NCI-H2081 treated with DMSO at 0.1 percent for 48 hours (cell line): ENCODE measurements around the gene EXOC6.

ENCODE experiments used
- DNase-seq: peaks from one replicate; lab custom pipeline; 2025; lab: John Stamatoyannopoulos, UW

Gene EXOC6, protein sequence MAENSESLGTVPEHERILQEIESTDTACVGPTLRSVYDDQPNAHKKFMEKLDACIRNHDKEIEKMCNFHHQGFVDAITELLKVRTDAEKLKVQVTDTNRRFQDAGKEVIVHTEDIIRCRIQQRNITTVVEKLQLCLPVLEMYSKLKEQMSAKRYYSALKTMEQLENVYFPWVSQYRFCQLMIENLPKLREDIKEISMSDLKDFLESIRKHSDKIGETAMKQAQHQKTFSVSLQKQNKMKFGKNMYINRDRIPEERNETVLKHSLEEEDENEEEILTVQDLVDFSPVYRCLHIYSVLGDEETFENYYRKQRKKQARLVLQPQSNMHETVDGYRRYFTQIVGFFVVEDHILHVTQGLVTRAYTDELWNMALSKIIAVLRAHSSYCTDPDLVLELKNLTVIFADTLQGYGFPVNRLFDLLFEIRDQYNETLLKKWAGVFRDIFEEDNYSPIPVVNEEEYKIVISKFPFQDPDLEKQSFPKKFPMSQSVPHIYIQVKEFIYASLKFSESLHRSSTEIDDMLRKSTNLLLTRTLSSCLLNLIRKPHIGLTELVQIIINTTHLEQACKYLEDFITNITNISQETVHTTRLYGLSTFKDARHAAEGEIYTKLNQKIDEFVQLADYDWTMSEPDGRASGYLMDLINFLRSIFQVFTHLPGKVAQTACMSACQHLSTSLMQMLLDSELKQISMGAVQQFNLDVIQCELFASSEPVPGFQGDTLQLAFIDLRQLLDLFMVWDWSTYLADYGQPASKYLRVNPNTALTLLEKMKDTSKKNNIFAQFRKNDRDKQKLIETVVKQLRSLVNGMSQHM

DNA sequence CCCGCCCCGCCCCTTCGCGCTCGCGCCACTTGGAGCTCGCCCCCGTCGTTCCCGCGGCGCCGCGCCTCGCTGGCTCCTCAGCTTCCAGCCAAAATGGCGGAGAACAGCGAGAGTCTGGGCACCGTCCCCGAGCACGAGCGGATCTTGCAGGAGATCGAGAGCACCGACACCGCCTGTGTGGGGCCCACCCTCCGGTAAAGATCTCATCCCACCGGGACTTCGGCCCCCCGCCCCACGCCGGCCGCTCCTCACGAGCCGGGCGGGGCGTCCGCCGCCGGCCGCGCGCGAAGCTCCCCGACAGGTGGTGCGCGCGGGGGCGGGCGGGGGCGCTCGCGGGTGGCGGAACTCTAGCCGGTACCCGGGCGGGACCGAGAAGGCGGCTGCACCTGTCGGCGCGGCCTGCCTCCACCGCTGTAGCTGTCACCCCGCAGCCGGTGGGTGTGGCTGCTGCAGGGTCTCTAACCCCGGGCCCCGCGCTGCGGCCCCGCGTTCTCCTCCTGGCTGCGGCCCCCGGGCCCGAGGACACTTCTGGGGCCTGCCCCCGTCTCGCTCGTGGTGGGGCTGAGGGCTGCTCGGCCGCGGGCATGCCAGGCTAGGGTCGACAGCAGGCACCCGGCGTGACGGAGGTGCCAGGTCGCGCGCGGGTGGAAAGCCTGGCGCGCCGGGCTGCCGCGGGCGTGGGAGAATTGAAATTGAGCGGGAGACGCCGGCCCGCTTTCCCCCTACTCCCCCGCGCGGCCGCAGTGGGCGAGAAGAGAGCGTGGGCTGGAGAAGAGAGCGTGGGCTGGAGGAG, at the start of gene EXOC6:
EXOC6 (plus strand) TSS at position 80 of the 793 bp plus-strand sequence; CDS start at position 94, 14 bp downstream.
- peak; percentile 28 for DNase-seq

GRCh38 chr10:92799568-92799967, 48.8 kb upstream of the EXOC6 start:
- no peak for DNase-seq

GRCh38 chr10:92800134-92800733, 48.1 kb upstream of the EXOC6 start:
- DNase-seq: no peak

DNA sequence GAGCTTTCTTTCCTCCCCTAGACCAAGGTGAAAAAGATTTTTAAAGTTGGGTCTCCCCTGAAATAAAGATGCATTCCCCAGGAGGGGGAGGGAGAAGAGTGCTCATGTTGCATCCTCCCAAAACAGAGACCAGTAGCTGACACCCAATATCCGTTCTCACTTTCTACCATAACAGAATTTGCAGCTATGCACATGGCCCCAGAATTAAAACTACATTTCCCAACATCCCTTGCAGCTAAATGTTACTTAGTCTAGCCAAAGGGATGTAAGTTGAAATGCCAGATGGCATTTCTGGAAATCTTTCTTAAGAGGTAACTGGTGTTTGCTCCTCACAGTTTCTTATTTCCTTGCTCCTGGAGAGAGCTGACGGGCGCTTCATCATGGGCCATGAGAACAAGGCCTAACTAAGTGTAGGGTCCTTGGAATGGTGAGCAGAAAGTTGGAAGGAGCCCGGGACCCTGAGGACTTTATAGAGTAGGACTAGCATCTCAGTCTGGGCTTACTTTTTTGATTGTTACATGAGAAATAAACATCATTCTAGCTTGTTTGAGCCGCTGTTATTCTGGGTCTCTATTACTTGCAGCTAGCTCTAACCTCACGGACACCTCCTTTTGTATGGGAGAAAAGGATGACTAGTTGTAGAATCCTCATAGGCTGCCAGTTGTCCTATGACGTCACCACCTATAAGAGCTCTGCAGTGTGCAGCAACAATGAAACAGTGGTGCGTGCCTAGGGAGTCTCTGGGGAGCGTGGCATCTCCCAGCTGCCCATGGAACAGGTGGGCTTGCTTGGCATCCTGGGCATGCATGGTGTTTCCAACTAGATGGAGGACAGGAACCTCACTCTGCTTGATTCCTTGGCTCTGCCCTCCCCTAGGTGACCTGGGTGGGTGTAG, 46.1 kb upstream of the EXOC6 start:
- DNase-seq: no peak

GRCh38 chr10:92809840-92810239, 38.5 kb upstream of the EXOC6 start:
- no peak for DNase-seq

DNA sequence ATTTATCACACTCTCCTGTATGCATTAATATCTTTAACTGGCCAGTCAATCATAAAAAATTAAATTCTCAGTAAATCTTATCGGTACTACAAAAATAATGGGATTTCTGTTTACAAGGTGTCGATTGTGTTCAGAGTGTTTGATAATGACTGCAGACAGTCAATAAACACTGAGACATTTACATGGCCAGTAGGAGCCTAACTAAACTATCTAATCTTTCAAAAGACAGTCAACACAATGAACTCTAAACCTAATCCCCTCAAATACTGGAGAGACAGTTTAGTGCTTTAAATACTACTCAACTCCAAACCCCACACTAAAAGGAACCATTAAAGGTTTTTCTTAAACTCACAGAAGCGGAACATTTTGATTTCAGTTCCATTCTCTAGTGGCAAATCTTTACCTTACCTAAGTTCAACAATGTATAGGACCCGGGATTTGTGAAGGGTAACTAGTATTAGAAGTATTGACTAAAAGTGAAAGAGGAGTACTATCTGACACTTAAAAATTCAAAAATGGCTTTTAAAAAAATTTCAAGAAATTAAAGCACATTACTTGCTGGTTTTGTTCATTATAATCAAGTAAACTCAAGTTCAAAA, 37.3 kb upstream of the EXOC6 start:
- no peak for DNase-seq

- no peak for DNase-seq
Observed at GRCh38 chr10:92811986-92812385, 36.3 kb upstream of the EXOC6 start.

- DNase-seq: no peak
Observed at GRCh38 chr10:92813979-92814378, 34.3 kb upstream of the EXOC6 start.

GRCh38 chr10:92814790-92815189, 33.5 kb upstream of the EXOC6 start:
- DNase-seq: no peak

DNA sequence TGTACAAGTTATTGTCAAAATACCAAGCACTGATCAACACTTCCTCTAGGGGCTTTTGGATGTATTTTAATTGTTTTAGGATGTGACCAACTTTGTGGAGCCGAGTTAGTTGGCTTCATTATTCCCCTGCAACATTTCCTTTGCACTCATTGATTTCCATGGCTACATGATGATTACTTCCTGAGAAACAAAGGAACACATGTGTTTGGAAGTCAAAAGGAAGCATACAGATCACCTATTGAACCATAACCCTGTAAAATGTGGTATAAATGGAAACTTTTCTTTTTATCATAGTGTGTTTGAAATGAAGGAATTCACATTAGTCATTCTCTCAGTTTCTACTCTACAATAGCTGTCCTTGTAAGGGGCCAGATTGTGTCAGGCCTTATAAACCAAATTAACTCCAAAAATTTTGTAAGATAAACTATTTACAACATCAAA, 32.2 kb upstream of the EXOC6 start:
- DNase-seq: no peak

DNA sequence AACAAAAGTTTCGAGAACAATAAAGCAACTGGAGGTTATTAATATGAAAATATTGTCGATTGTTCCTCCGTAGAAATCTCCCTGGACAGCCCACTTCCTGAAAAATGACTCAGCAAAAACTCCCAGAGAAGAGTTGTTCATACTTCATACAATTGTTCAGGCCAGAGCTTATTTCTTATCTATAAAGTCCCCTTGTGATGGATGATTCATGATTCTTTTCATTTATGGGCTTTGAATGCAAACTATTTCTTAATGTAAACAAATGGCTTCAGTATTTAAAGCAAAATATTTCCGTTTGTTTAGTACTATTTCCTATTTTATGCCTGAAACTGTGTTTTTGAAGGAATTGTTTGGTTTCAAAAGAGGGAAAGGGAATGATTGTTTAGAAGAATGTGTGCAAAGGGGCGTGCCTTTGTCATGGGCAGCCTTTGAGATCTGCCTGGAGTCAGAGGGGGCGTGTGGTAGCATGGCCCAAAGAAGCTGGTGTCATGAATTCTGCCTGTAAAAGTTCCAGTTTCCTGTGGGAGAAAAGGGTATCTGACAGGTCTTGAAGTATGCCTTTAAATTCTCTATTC, 26.2 kb upstream of the EXOC6 start:
- DNase-seq: no peak

GRCh38 chr10:92822964-92823363, 25.4 kb upstream of the EXOC6 start:
- DNase-seq: no peak

DNA sequence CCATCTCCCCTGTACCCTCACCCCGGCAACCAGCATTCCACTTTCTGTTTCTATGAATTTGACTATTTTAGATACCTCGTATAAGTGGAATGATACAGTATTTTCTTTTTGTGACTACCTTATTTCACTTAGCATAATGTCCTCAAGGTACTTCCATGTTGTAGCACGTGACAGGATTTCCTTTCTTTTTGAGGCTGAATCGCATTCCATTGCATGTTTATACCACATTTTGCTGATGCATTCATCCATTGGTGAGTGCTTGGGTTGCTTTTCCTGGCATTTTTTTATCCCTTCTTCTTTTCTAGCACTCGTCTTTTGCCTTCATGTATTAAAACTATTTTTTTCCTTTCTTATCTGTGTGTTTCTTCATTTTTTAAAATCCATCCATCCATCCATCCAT, 22.3 kb upstream of the EXOC6 start:
- no peak for DNase-seq

- no peak for DNase-seq
Observed at GRCh38 chr10:92826504-92826903, 21.8 kb upstream of the EXOC6 start.

DNA sequence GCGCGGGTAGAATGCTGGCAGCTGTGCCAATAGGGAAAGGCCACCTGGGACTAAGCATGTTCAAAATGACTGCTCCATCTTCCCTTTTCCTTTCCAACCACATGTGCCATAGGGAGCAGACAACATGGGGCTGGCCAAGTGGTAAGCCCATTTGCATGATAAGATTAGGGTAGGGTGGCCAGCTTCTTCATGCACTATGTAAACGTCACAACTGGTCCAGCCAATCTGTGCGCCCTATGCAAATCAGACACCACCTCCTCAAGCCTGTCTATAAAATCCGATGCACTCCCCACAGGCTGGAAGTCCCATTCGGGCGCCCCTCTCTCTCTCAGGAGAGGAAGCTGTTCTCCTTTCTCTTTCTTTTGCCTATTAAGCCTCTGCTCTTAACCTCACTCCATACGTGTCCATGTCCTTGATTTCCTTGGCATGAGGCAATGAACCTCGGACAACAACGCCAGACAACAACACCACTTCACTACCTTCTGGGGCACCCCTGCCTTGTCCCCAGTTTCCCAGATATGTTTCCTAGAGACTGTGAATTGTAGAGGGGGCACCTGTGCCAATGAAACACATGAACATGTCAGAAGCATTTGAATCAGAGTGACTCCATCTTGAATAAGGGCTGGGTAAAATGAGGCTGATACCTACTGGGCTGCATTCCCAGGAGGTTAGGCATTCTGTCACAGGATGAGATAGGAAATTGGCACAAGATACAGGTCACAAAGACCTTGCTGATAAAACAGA, 19.1 kb upstream of the EXOC6 start:
- DNase-seq: no peak

GRCh38 chr10:92829786-92830377, 18.4 kb upstream of the EXOC6 start:
- DNase-seq: no peak

GRCh38 chr10:92830478-92831389, 17.6 kb upstream of the EXOC6 start:
- no peak for DNase-seq

DNA sequence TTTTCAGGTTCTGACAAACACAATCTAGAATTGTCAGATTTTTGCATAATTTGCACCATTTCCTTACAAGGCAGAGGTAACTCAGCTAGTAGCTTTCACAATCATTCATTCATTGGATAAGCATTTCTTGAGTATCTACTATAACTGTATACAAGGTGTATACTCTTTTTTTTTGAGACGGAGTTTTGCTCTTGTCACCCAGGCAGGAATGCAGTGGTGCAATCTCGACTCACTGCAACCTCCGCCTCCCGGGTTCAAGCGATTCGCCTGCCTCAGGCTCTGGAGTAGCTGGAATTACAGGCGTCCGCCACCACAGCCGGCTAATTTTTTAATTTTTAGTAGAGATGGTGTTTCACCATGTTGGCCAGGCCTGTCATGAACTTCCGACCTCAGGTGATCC, 16.2 kb upstream of the EXOC6 start:
- no peak for DNase-seq
